Mesenchymal stem cell (in vitro differentiated cells and primary cell): ENCODE measurements around the gene RASA2.
A peak's percentile ranks its signal among the peaks of the same experiment; 100 is the strongest.

Experiments used
- DNase-seq: peaks from one replicate; pipeline ENCODE4 v3.0.0-alpha.2; 2013
- H2AFZ ChIP-seq: one replicate; pipeline ENCODE4 v1.6.1; 2013; ENCODE audit warnings: low read depth, mild to moderate bottlenecking, control low read depth, inconsistent platforms, low read length, moderate library complexity
- H2AK5ac ChIP-seq: 2 replicates; pipeline ENCODE4 v1.6.1; 2013; ENCODE audit warnings: low read length, moderate library complexity, mild to moderate bottlenecking, inconsistent platforms; ENCODE audit not compliant: severe bottlenecking
- H2BK120ac ChIP-seq: one replicate; pipeline ENCODE4 v1.6.1; 2013; ENCODE audit warnings: low read depth, mild to moderate bottlenecking, inconsistent platforms, low read length, moderate library complexity
- H2BK12ac ChIP-seq, 2 experiments: one replicate each; pipeline ENCODE4 v1.6.1; 2013; ENCODE audit warnings: inconsistent platforms in 2 of 2, low read length in 2 of 2, mild to moderate bottlenecking in 2 of 2, moderate library complexity in 2 of 2, control low read depth in 1 of 2
- H2BK15ac ChIP-seq: one replicate; pipeline ENCODE4 v1.6.1; 2013; ENCODE audit warnings: mild to moderate bottlenecking, low read depth, inconsistent platforms; ENCODE audit not compliant: poor library complexity, severe bottlenecking
- H2BK5ac ChIP-seq: 2 replicates; pipeline ENCODE4 v1.6.1; 2013; ENCODE audit warnings: low read depth, mild to moderate bottlenecking, low read length, control low read depth, inconsistent platforms; ENCODE audit not compliant: poor library complexity, severe bottlenecking
- H3K14ac ChIP-seq, 2 experiments: one replicate each; pipeline ENCODE4 v1.6.1; 2013; ENCODE audit warnings: inconsistent platforms in 2 of 2, low read length in 2 of 2, control low read depth in 1 of 2, mild to moderate bottlenecking in 1 of 2, moderate library complexity in 1 of 2
- H3K18ac ChIP-seq, 2 experiments: one replicate each; pipeline ENCODE4 v1.6.1; 2013; ENCODE audit warnings: inconsistent platforms in 2 of 2, low read length in 2 of 2, control low read depth in 1 of 2, low read depth in 1 of 2, mild to moderate bottlenecking in 1 of 2
- H3K23ac ChIP-seq, 2 experiments: one replicate each; pipeline ENCODE4 v1.6.1; 2013; ENCODE audit warnings: inconsistent platforms in 2 of 2, low read length in 2 of 2, mild to moderate bottlenecking in 2 of 2, moderate library complexity in 2 of 2, control low read depth in 1 of 2
- H3K27ac ChIP-seq: 2 replicates; pipeline ENCODE4 v1.5.1; 2013; ENCODE audit warnings: mild to moderate bottlenecking, moderate library complexity, low read length, control low read depth, inconsistent platforms; ENCODE audit not compliant: poor library complexity, severe bottlenecking
- H3K27me3 ChIP-seq, 2 experiments: 2 replicates each; pipeline versions ENCODE4 v1.6.1 to v1.7.0; 2013; ENCODE audit warnings: low read length in 2 of 2, mild to moderate bottlenecking in 2 of 2, moderate library complexity in 2 of 2, control low read depth in 1 of 2, inconsistent platforms in 1 of 2; ENCODE audit not compliant: control insufficient read depth in 1 of 2, insufficient read depth in 1 of 2
- H3K36me3 ChIP-seq, 2 experiments: 2 replicates each; pipeline versions ENCODE4 v1.6.1 to v1.7.0; 2013; ENCODE audit warnings: low read length in 2 of 2, control low read depth in 1 of 2, inconsistent platforms in 1 of 2, low read depth in 1 of 2, mild to moderate bottlenecking in 1 of 2; ENCODE audit not compliant: insufficient read depth in 2 of 2, control insufficient read depth in 1 of 2
- H3K4ac ChIP-seq, 2 experiments: one replicate each; pipeline ENCODE4 v1.6.1; 2013; ENCODE audit warnings: inconsistent platforms in 2 of 2, low read length in 2 of 2, mild to moderate bottlenecking in 2 of 2, moderate library complexity in 2 of 2, control low read depth in 1 of 2, low read depth in 1 of 2
- H3K4me1 ChIP-seq: 2 replicates; pipeline ENCODE4 v1.6.1; 2013; ENCODE audit warnings: low read depth, low read length, control low read depth; ENCODE audit not compliant: control insufficient read depth, insufficient read depth
- H3K4me2 ChIP-seq: 2 replicates; pipeline ENCODE4 v1.6.1; 2013; ENCODE audit warnings: low read length, mild to moderate bottlenecking, inconsistent platforms; ENCODE audit not compliant: poor library complexity, severe bottlenecking
- H3K4me3 ChIP-seq, 2 experiments: 2 replicates each; pipeline versions ENCODE4 v1.5.1 to v1.7.0; 2013; ENCODE audit warnings: low read length in 2 of 2, mild to moderate bottlenecking in 2 of 2, control low read depth in 1 of 2, low read depth in 1 of 2; ENCODE audit not compliant: insufficient read depth in 1 of 2
- H3K79me1 ChIP-seq: replicated peaks from 2 replicates; pipeline ENCODE4 v1.6.1; 2013; ENCODE audit warnings: mild to moderate bottlenecking, control low read depth, low read length, inconsistent platforms; ENCODE audit not compliant: poor library complexity, severe bottlenecking
- H3K9ac ChIP-seq: 2 replicates; pipeline ENCODE4 v1.7.0; 2013; ENCODE audit warnings: mild to moderate bottlenecking, low read length, moderate library complexity
- H3K9me3 ChIP-seq: 2 replicates; pipeline ENCODE4 v1.7.0; 2013; ENCODE audit warnings: mild to moderate bottlenecking, low read length; ENCODE audit not compliant: control insufficient read depth
- H4K8ac ChIP-seq: one replicate; pipeline ENCODE4 v1.6.1; 2013; ENCODE audit warnings: inconsistent platforms, mild to moderate bottlenecking, low read length, moderate library complexity
- H4K91ac ChIP-seq: one replicate; pipeline ENCODE4 v1.6.1; 2013; ENCODE audit warnings: mild to moderate bottlenecking, low read length, inconsistent platforms
- WGBS: methylation state at CpG from one replicate; pipeline ENCODE4 v1.1.7; 2013; ENCODE audit warnings: mixed read lengths; 5-methylcytosine and 5-hydroxymethylcytosine counted together

Gene RASA2

GRCh38 chr3:141542202-141542969, 55.6 kb downstream of the RASA2 start:
- peaks cover 3 to 70% of the 10 kb centered on the region in 2 experiments for H3K36me3 ChIP-seq
- H3K23ac ChIP-seq = no peak overlapping the region
- 100% methylated on average over 1 of the region's 2 CpGs for WGBS
- H3K14ac ChIP-seq = no peak overlapping the region
- no peak overlapping the region for H4K91ac ChIP-seq
- no peak overlapping the region for H2BK15ac ChIP-seq
- no peak for DNase-seq
- H3K4ac ChIP-seq = no peak overlapping the region
- H3K4me1 ChIP-seq = no peaks in the 10 kb centered on the region
- no peak overlapping the region for H2BK5ac ChIP-seq
- peaks cover 10% of the 10 kb centered on the region for H3K79me1 ChIP-seq
- no peak overlapping the region for H3K4me3 ChIP-seq
- H2AFZ ChIP-seq = no peak overlapping the region
- H2BK12ac ChIP-seq = no peak overlapping the region
- no peak overlapping the region for H3K27ac ChIP-seq
- no peaks in the 10 kb centered on the region for H3K27me3 ChIP-seq
- no peak overlapping the region for H3K9ac ChIP-seq
- no peak overlapping the region for H2AK5ac ChIP-seq
- no peak overlapping the region for H3K18ac ChIP-seq
- H2BK120ac ChIP-seq = no peak overlapping the region
- no peak overlapping the region for H4K8ac ChIP-seq
- no peak overlapping the region for H3K4me2 ChIP-seq
- H3K9me3 ChIP-seq = peaks cover 42% of the 10 kb centered on the region

DNA sequence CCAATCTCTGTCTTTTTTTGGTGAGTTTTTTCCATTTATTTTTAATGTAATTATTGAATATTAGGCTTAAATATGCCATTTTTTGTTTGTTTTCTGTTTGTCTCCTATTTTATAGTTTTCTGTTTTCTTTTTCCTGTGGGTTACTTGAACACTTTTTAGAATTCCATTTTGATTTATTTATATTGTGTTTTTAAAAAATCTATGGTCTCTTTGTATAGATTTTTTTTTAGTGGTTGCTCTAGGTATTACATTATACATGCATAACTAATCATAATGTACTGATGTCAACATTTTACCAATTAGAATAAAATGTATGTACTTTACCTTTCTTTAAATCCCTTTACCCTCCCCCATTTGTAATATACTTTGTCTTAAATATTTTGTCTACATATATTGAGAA, 56.2 kb downstream of the RASA2 start:
- Histone ChIP-seq H3K79me1 (peaks cover 10% of the 10 kb centered on the region), H3K4me2 (no peak overlapping the region), H2AK5ac (no peak overlapping the region), H2BK5ac (no peak overlapping the region), H3K14ac (no peak overlapping the region), H3K9me3 (peaks cover 48% of the 10 kb centered on the region), H3K4ac (no peak overlapping the region), H2BK120ac (no peak overlapping the region), H2AFZ (no peak overlapping the region), H4K91ac (no peak overlapping the region), H2BK12ac (no peak overlapping the region), H3K36me3 (peaks cover 3 to 75% of the 10 kb centered on the region in 2 experiments), H3K9ac (no peak overlapping the region), H4K8ac (no peak overlapping the region), H3K4me3 (no peak overlapping the region), H3K4me1 (no peaks in the 10 kb centered on the region), H3K27me3 (no peaks in the 10 kb centered on the region), H3K23ac (no peak overlapping the region), H3K27ac (no peak overlapping the region), H3K18ac (no peak overlapping the region), H2BK15ac (no peak overlapping the region)
- no peak for DNase-seq

- Histone ChIP-seq H3K4me1 (no peaks in the 10 kb centered on the region), H3K4me3 (no peak overlapping the region), H3K9me3 (peaks cover 52% of the 10 kb centered on the region), H2BK12ac (no peak overlapping the region), H3K4me2 (no peak overlapping the region), H3K36me3 (peaks cover 3 to 88% of the 10 kb centered on the region in 2 experiments), H3K23ac (no peak overlapping the region), H2BK120ac (no peak overlapping the region), H3K14ac (no peak overlapping the region), H2BK15ac (no peak overlapping the region), H4K8ac (no peak overlapping the region), H3K27ac (no peak overlapping the region), H3K79me1 (peaks cover 13% of the 10 kb centered on the region), H2AK5ac (no peak overlapping the region), H3K18ac (no peak overlapping the region), H2AFZ (no peak overlapping the region), H4K91ac (no peak overlapping the region), H3K27me3 (no peaks in the 10 kb centered on the region), H3K4ac (no peak overlapping the region), H3K9ac (no peak overlapping the region), H2BK5ac (no peak overlapping the region)
- WGBS = 98% methylated on average over 6 of the region's 6 CpGs
- peak; percentile 58 for DNase-seq
Observed at GRCh38 chr3:141544697-141545096, 57.9 kb downstream of the RASA2 start.

- H3K36me3 ChIP-seq = peaks cover 5 to 88% of the 10 kb centered on the region in 2 experiments
- H2AFZ ChIP-seq = no peak overlapping the region
- no peaks in the 10 kb centered on the region for H3K4me1 ChIP-seq
- no peak overlapping the region for H4K91ac ChIP-seq
- no peak overlapping the region for H3K14ac ChIP-seq
- H4K8ac ChIP-seq = no peak overlapping the region
- DNase-seq = no peak
- H2BK120ac ChIP-seq = no peak overlapping the region
- WGBS = 100% methylated on average over 2 of the region's 3 CpGs
- no peak overlapping the region for H3K9ac ChIP-seq
- H3K23ac ChIP-seq = no peak overlapping the region
- H3K79me1 ChIP-seq = peaks cover 12% of the 10 kb centered on the region
- no peak overlapping the region for H3K18ac ChIP-seq
- no peak overlapping the region for H2BK5ac ChIP-seq
- H3K27me3 ChIP-seq = no peaks in the 10 kb centered on the region
- H3K4me3 ChIP-seq = no peak overlapping the region
- no peak overlapping the region for H3K4me2 ChIP-seq
- no peak overlapping the region for H2BK12ac ChIP-seq
- no peak overlapping the region for H2BK15ac ChIP-seq
- peaks cover 52% of the 10 kb centered on the region for H3K9me3 ChIP-seq
- no peak overlapping the region for H3K27ac ChIP-seq
- H2AK5ac ChIP-seq = no peak overlapping the region
- H3K4ac ChIP-seq = no peak overlapping the region
Observed at GRCh38 chr3:141546081-141546480, 59.3 kb downstream of the RASA2 start.
